Osteoblast (primary cell): ENCODE measurements around the gene AGFG1. TPM values are rescaled to one million over a fixed set of nuclear protein-coding genes. Genes with fewer than 3 reads are reported as not detected.

ENCODE experiments used
- DNase-seq: peaks from one replicate; pipeline ENCODE4 v3.0.0; 2011; ENCODE audit warnings: low spot score, mixed read lengths; ENCODE audit not compliant: insufficient read length; ENCODE audit errors: missing footprints
- H2AFZ ChIP-seq: 2 replicates; pipeline ENCODE4 v1.6.0; 2011; ENCODE audit warnings: mild to moderate bottlenecking, low read length
- H3K27ac ChIP-seq: 2 replicates; pipeline ENCODE4 v1.5.1; 2011; ENCODE audit warnings: mild to moderate bottlenecking, low read depth, low read length, moderate library complexity
- H3K27me3 ChIP-seq: 2 replicates; pipeline ENCODE4 v1.6.0; 2012; ENCODE audit warnings: mild to moderate bottlenecking, control low read depth, inconsistent platforms, low read length, moderate library complexity; ENCODE audit not compliant: insufficient read depth
- H3K36me3 ChIP-seq: 2 replicates; pipeline ENCODE4 v1.5.1; 2011; ENCODE audit warnings: mild to moderate bottlenecking, low read length, control low read depth, moderate library complexity; ENCODE audit not compliant: insufficient read depth
- H3K4me1 ChIP-seq: 2 replicates; pipeline ENCODE4 v1.5.1; 2011; ENCODE audit warnings: mild to moderate bottlenecking, low read length, control low read depth, moderate library complexity; ENCODE audit not compliant: insufficient read depth
- H3K4me2 ChIP-seq: 2 replicates; pipeline ENCODE4 v1.6.0; 2011; ENCODE audit warnings: mild to moderate bottlenecking, low read length; ENCODE audit not compliant: insufficient read depth
- H3K4me3 ChIP-seq: fragments of 200-600 bp; sonication (generic); 3 replicates; pipeline ENCODE4 v1.5.1; 2012; ENCODE audit warnings: mild to moderate bottlenecking, low read length, inconsistent platforms; ENCODE audit not compliant: insufficient read depth
- H3K79me2 ChIP-seq: 2 replicates; pipeline ENCODE4 v1.6.0; 2012; ENCODE audit warnings: mild to moderate bottlenecking, low read length, control low read depth, inconsistent platforms; ENCODE audit not compliant: insufficient read depth
- H3K9me3 ChIP-seq: 2 replicates; pipeline ENCODE4 v1.5.1; 2011; ENCODE audit warnings: low read depth, low read length, control low read depth
- H4K20me1 ChIP-seq: 2 replicates; pipeline ENCODE4 v1.6.0; 2012; ENCODE audit warnings: mild to moderate bottlenecking, low read length, control low read depth; ENCODE audit not compliant: insufficient read depth
- total RNA-seq: library from RNA; depleted of rRNA; stranded (reverse); fragments of >200 nt; gene quantifications from 2 replicates; pipeline ENCODE4 v1.2.3, GENCODE V29; 2012
- TF ChIP-seq, protein P1 (sequence below): IDR thresholded peaks from 2 replicates; pipeline ENCODE4 v1.5.1; 2011; ENCODE audit warnings: mild to moderate bottlenecking, low read depth, low read length, moderate library complexity; ENCODE audit errors: extremely low read depth

Gene AGFG1
- total RNA-seq, 1 donor: 48.5 TPM

DNA sequence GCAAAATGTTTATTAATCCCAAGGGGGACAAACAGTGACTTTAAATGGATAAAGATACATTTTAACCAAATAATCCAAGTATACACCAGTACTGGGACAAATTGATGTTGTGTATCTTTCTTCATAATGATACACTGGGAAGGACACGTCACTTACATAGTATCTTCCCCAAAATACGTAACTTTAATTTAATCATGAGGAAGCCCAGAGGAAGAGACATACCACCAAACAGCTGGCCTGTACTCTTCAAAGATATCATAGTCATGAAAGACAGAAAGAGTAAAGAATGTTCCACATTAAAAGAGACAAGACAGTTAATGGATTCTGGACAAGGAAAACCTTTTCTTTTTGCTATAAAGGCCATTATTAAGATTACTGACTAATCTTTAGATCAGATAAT, 37.1 kb downstream of the AGFG1 start:
- no peak for DNase-seq
- Histone ChIP-seq H3K79me2 (peaks cover 99% of the 10 kb centered on the region), H3K4me3 (no peak overlapping the region), H3K36me3 (no peaks in the 10 kb centered on the region), H3K4me1 (peaks cover 9% of the 10 kb centered on the region), H3K27ac (no peak overlapping the region), H3K9me3 (no peaks in the 10 kb centered on the region), H3K4me2 (no peak overlapping the region), H2AFZ (no peak overlapping the region), H4K20me1 (peaks cover 71% of the 10 kb centered on the region), H3K27me3 (no peaks in the 10 kb centered on the region)
- TF ChIP-seq, protein P1, sequence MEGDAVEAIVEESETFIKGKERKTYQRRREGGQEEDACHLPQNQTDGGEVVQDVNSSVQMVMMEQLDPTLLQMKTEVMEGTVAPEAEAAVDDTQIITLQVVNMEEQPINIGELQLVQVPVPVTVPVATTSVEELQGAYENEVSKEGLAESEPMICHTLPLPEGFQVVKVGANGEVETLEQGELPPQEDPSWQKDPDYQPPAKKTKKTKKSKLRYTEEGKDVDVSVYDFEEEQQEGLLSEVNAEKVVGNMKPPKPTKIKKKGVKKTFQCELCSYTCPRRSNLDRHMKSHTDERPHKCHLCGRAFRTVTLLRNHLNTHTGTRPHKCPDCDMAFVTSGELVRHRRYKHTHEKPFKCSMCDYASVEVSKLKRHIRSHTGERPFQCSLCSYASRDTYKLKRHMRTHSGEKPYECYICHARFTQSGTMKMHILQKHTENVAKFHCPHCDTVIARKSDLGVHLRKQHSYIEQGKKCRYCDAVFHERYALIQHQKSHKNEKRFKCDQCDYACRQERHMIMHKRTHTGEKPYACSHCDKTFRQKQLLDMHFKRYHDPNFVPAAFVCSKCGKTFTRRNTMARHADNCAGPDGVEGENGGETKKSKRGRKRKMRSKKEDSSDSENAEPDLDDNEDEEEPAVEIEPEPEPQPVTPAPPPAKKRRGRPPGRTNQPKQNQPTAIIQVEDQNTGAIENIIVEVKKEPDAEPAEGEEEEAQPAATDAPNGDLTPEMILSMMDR: no peak

DNA sequence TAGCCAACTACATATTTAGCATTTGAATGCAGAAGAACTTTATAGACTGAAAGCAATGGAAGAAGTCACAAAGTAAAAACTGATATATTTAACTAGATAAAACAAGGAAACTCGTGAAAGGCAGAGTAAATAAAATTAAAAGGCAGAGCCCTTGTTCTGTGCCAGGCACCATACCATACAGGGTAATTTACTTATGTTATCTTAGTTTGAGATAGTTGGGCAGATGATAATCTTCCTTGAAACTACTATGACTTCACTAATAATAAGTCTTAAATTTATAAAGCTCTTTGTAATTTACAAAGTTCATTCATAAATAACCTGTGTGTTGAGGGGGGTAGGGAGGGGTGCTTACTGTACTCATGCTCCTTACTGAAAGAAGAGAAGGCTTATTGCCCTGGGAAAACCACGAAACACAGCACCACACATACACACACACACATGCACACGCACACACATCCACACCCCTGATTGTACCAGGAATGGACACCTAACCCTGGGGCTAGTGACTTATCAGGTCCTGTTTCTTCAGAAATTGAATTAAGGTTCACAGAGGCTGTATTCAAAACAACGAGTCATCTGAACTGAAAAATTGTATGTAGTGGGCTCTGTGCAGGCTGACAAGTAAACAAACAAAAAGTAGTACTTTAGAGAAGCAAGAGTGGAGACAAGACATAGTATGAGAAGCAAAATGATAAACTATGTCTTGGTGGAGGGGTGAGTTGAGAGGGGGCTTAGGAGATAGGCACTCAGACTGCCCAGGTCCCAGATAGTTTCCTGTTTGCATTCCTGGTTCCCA, 38.1 kb downstream of the AGFG1 start:
- DNase-seq: no peak
- no peak overlapping the region for H2AFZ ChIP-seq
- no peaks in the 10 kb centered on the region for H3K27me3 ChIP-seq
- no peaks in the 10 kb centered on the region for H3K9me3 ChIP-seq
- no peaks in the 10 kb centered on the region for H3K36me3 ChIP-seq
- no peak overlapping the region for H3K4me3 ChIP-seq
- H3K4me1 ChIP-seq: peaks cover 7% of the 10 kb centered on the region
- H3K27ac ChIP-seq: no peak overlapping the region
- no peak overlapping the region for H3K4me2 ChIP-seq
- TF ChIP-seq, protein P1: no peak
- H4K20me1 ChIP-seq: peaks cover 68% of the 10 kb centered on the region
- peaks cover 99% of the 10 kb centered on the region for H3K79me2 ChIP-seq

DNA sequence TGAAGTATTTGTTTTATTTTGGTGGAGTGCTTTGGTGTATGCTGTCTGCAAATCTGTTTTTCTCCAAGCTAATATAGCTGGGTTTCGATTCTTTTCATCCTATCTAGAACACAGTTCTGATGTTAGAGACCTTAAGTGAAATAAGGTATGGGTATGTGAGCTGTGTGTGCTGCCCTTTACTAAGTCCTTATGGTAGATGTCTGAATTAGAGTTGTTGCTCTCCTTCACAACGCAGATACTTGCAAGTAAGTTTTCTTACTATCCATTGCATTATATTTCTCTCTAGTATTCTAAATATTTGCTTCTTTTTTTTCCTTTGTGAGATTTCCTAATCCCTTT, 38.6 kb downstream of the AGFG1 start:
- no peaks in the 10 kb centered on the region for H3K36me3 ChIP-seq
- H3K27me3 ChIP-seq: no peaks in the 10 kb centered on the region
- H3K4me3 ChIP-seq: no peak overlapping the region
- no peak for DNase-seq
- H3K4me2 ChIP-seq: no peak overlapping the region
- H3K4me1 ChIP-seq: peaks cover 7% of the 10 kb centered on the region
- peaks cover 70% of the 10 kb centered on the region for H4K20me1 ChIP-seq
- no peak overlapping the region for H3K27ac ChIP-seq
- no peak overlapping the region for H2AFZ ChIP-seq
- peaks cover 99% of the 10 kb centered on the region for H3K79me2 ChIP-seq
- TF ChIP-seq, protein P1: no peak
- H3K9me3 ChIP-seq: no peaks in the 10 kb centered on the region

GRCh38 chr2:227511239-227511930, 39.4 kb downstream of the AGFG1 start:
- peaks cover 99% of the 10 kb centered on the region for H3K79me2 ChIP-seq
- H4K20me1 ChIP-seq: peaks cover 70% of the 10 kb centered on the region
- no peak overlapping the region for H2AFZ ChIP-seq
- peaks cover 7% of the 10 kb centered on the region for H3K4me1 ChIP-seq
- TF ChIP-seq, protein P1: no peak
- H3K4me3 ChIP-seq: no peak overlapping the region
- no peaks in the 10 kb centered on the region for H3K9me3 ChIP-seq
- no peak for DNase-seq
- H3K27me3 ChIP-seq: no peaks in the 10 kb centered on the region
- no peak overlapping the region for H3K27ac ChIP-seq
- no peak overlapping the region for H3K4me2 ChIP-seq
- H3K36me3 ChIP-seq: no peaks in the 10 kb centered on the region
